SK-N-SH (cell line): ENCODE results near the gene RAB3IL1. TPM values are rescaled to one million over a fixed set of nuclear protein-coding genes. Genes with fewer than 3 reads are reported as not detected.

Source experiments
- CTCF ChIA-PET: fragments of 300-600, 350-600 bp; formaldehyde crosslinking; extraction: SDS; loops from one replicate; lab custom pipeline; 2021; lab: Yijun Ruan, JAX
- POLR2A ChIA-PET: fragments of 350-600 bp; sonication (Branson Sonifier 250); formaldehyde crosslinking; extraction: SDS; loops from one replicate; lab custom pipeline; 2020; ENCODE audit warnings: antibody characterized with exemption, inconsistent platforms; lab: Yijun Ruan, JAX
- DNase-seq: peaks from one replicate; pipeline ENCODE4 v3.0.0; 2012
- H2AFZ ChIP-seq: fragments of 200-600 bp; sonication (generic); 2 replicates; pipeline ENCODE4 v1.8.1; 2016; ENCODE audit warnings: antibody characterized with exemption, mild to moderate bottlenecking, low read depth
- H3F3A ChIP-seq: fragments of 200-600 bp; sonication (generic); replicated peaks from 2 replicates; pipeline ENCODE3; 2016; ENCODE audit warnings: antibody characterized with exemption, mild to moderate bottlenecking; ENCODE audit not compliant: insufficient read depth
- H3K27ac ChIP-seq, 2 experiments: fragments of 200-500 bp in 1 of 2; fragments of 200-600 bp in 1 of 2; sonication (Bioruptor generic) in 1 of 2; sonication (generic), shearing (Covaris generic) in 1 of 2; 2 replicates each; pipeline versions ENCODE4 v1.5.1 to v1.6.1; 2014 to 2016; ENCODE audit warnings: low read depth in 2 of 2, inconsistent platforms in 1 of 2, low read length in 1 of 2, mild to moderate bottlenecking in 1 of 2, mixed read lengths in 1 of 2
- H3K27me3 ChIP-seq: fragments of 200-600 bp; sonication (generic), shearing (Covaris generic); 2 replicates; pipeline ENCODE4 v1.6.1; 2016; ENCODE audit warnings: mixed run types; ENCODE audit not compliant: insufficient read depth
- H3K36me3 ChIP-seq, 2 experiments: fragments of 200-500 bp in 1 of 2; fragments of 200-600 bp in 1 of 2; sonication (Bioruptor generic) in 1 of 2; sonication (generic) in 1 of 2; replicated peaks in 1 of 2; 2 replicates each; pipeline versions ENCODE3 to v1.5.1; 2014 to 2016; ENCODE audit warnings: low read length in 1 of 2, mild to moderate bottlenecking in 1 of 2; ENCODE audit not compliant: insufficient read depth in 2 of 2, control insufficient read depth in 1 of 2
- H3K4me1 ChIP-seq, 2 experiments: fragments of 200-500 bp in 1 of 2; fragments of 200-600 bp in 1 of 2; sonication (Bioruptor generic) in 1 of 2; sonication (generic), shearing (Covaris generic) in 1 of 2; 2 replicates each; pipeline versions ENCODE4 v1.5.1 to v1.6.1; 2014 to 2016; ENCODE audit warnings: low read depth in 1 of 2, low read length in 1 of 2, mixed run types in 1 of 2; ENCODE audit not compliant: insufficient read depth in 2 of 2, control insufficient read depth in 1 of 2
- H3K4me2 ChIP-seq: fragments of 200-600 bp; sonication (generic), shearing (Covaris generic); 2 replicates; pipeline ENCODE4 v1.6.1; 2017; ENCODE audit warnings: mixed run types
- H3K4me3 ChIP-seq, 2 experiments: fragments of 200-500 bp in 1 of 2; fragments of 200-600 bp in 1 of 2; sonication (Bioruptor generic) in 1 of 2; sonication (generic), shearing (Covaris generic) in 1 of 2; 2 replicates each; pipeline versions ENCODE4 v1.5.1 to v1.8.1; 2014 to 2016; ENCODE audit warnings: low read depth in 2 of 2, inconsistent platforms in 1 of 2, low read length in 1 of 2, mild to moderate bottlenecking in 1 of 2, mixed read lengths in 1 of 2, moderate library complexity in 1 of 2
- H3K79me2 ChIP-seq: fragments of 200-600 bp; sonication (generic); 2 replicates; pipeline ENCODE4 v1.8.1; 2017; ENCODE audit warnings: mild to moderate bottlenecking; ENCODE audit not compliant: insufficient read depth
- H3K9ac ChIP-seq: fragments of 200-600 bp; sonication (generic); 2 replicates; pipeline ENCODE4 v1.6.1; 2017; ENCODE audit warnings: mixed run types
- H3K9me2 ChIP-seq: fragments of 200-600 bp; sonication (generic); 2 replicates; pipeline ENCODE4 v1.6.1; 2017; ENCODE audit warnings: mixed run types
- H3K9me3 ChIP-seq: fragments of 200-600 bp; sonication (generic); 2 replicates; pipeline ENCODE4 v1.6.1; 2017; ENCODE audit warnings: mixed run types, mild to moderate bottlenecking, moderate library complexity
- H4K20me1 ChIP-seq: fragments of 200-600 bp; sonication (generic); 2 replicates; pipeline ENCODE4 v1.6.1; 2017; ENCODE audit warnings: mild to moderate bottlenecking, mixed run types; ENCODE audit not compliant: insufficient read depth
- CHD2 ChIP-seq: fragments of 150-350 bp; IDR thresholded peaks from 2 replicates; pipeline ENCODE4 v1.6.1; 2018; ENCODE audit warnings: low read length; ENCODE audit not compliant: partially characterized antibody
- ELF1 ChIP-seq: IDR thresholded peaks from 2 replicates; pipeline ENCODE4 v1.4.0; 2012
- EP300 ChIP-seq, 2 experiments: IDR thresholded peaks; 2 replicates each; pipeline versions ENCODE4 v1.4.0 to v1.6.1; 2012; ENCODE audit warnings: borderline replicate concordance in 1 of 2, low read depth in 1 of 2, low read length in 1 of 2
- FOSL2 ChIP-seq: IDR thresholded peaks from 2 replicates; pipeline ENCODE4 v1.4.0; 2012; ENCODE audit warnings: low read depth, mild to moderate bottlenecking, moderate library complexity, borderline replicate concordance
- GABPA ChIP-seq: IDR thresholded peaks from 2 replicates; pipeline ENCODE4 v1.4.0; 2012; ENCODE audit warnings: low read depth, mild to moderate bottlenecking
- GATA2 ChIP-seq: sonication (generic); formaldehyde crosslinking; IDR thresholded peaks from 2 replicates; pipeline ENCODE4 v1.5.0; 2020; ENCODE audit warnings: mild to moderate bottlenecking, missing genetic modification reagents
- JUND ChIP-seq: IDR thresholded peaks from 2 replicates; pipeline ENCODE4 v1.4.0; 2012
- NFIC ChIP-seq: IDR thresholded peaks from 2 replicates; pipeline ENCODE4 v1.4.0; 2012; ENCODE audit warnings: borderline replicate concordance
- NRF1 ChIP-seq: IDR thresholded peaks from 2 replicates; pipeline ENCODE4 v1.6.1; 2012; ENCODE audit warnings: low read depth, mild to moderate bottlenecking, low read length
- POLR2AphosphoS5 ChIP-seq: IDR thresholded peaks from 2 replicates; pipeline ENCODE4 v1.6.1; 2012; ENCODE audit warnings: low read depth, low read length
- RAD21 ChIP-seq: IDR thresholded peaks from 2 replicates; pipeline ENCODE4 v1.6.1; 2012; ENCODE audit warnings: mild to moderate bottlenecking, low read length
- REST ChIP-seq: IDR thresholded peaks from 2 replicates; pipeline ENCODE4 v1.6.1; 2012; ENCODE audit warnings: mild to moderate bottlenecking, low read depth, low read length, moderate library complexity
- RFX5 ChIP-seq: IDR thresholded peaks from 2 replicates; pipeline ENCODE4 v1.6.1; 2012; ENCODE audit warnings: mild to moderate bottlenecking, improper control_type of control experiment, low read length
- SIN3A ChIP-seq: IDR thresholded peaks from 2 replicates; pipeline ENCODE4 v1.6.1; 2012; ENCODE audit warnings: low read depth, mild to moderate bottlenecking, low read length, moderate library complexity, borderline replicate concordance
- SMC3 ChIP-seq: IDR thresholded peaks from 2 replicates; pipeline ENCODE4 v1.6.1; 2012; ENCODE audit warnings: low read depth, low read length, improper control_type of control experiment
- YY1 ChIP-seq: IDR thresholded peaks from 2 replicates; pipeline ENCODE4 v1.4.0; 2012; ENCODE audit warnings: low read depth, mild to moderate bottlenecking
- ZBTB33 ChIP-seq: IDR thresholded peaks from 2 replicates; pipeline ENCODE4 v1.4.0; 2012; ENCODE audit warnings: low read depth, borderline replicate concordance
- WGBS: methylation state at CpG from one replicate; pipeline ENCODE4 v1.1.6; 2017; ENCODE audit warnings: low lambda C conversion rate; 5-methylcytosine and 5-hydroxymethylcytosine counted together
- polyA plus RNA-seq, 3 experiments: library from polyadenylated mRNA; depleted of rRNA; stranded (reverse); fragments of >200 nt; gene quantifications; 2 replicates each; pipeline ENCODE4 v1.2.3, GENCODE V29; 2012
- TF ChIP-seq, protein P1 (sequence below): fragments of 150-350 bp; IDR thresholded peaks from 2 replicates; pipeline ENCODE4 v1.6.1; 2016; ENCODE audit warnings: mild to moderate bottlenecking, low read depth, low read length
- TF ChIP-seq, protein P2 (sequence below): IDR thresholded peaks from 2 replicates; pipeline ENCODE4; 2012

RAB3IL1 gene
- polyA plus RNA-seq, 1 of the 3 experiments (the other 2 are of a cell fraction): 10.2 TPM

- Histone ChIP-seq H3K4me1 (peaks cover 0 to 9% of the 10 kb centered on the region in 2 experiments; a peak in 2 of 4 replicates), H3K4me2 (no peak overlapping the region), H4K20me1 (no peaks in the 10 kb centered on the region), H3F3A (no peaks in the 10 kb centered on the region), H3K9me3 (no peaks in the 10 kb centered on the region), H2AFZ (no peak overlapping the region), H3K27ac (no peak overlapping the region), H3K9ac (no peak overlapping the region), H3K4me3 (no peak overlapping the region), H3K36me3 (peaks cover 0 to 17% of the 10 kb centered on the region in 2 experiments), H3K27me3 (no peaks in the 10 kb centered on the region), H3K79me2 (no peaks in the 10 kb centered on the region), H3K9me2 (no peaks in the 10 kb centered on the region)
- no peak for DNase-seq
- 93% methylated on average over 13 of the region's 14 CpGs for WGBS
- ChIA-PET POLR2A (no interaction called here), CTCF (interaction anchor here (0.6 to 10.6 kb wide), 7 partner anchors 8 to 232 kb away, joined by 3 to 91 read pairs (median 6); no protein-coding TSS in a partner anchor)
- TF ChIP-seq REST (no peak), SIN3A (no peak), SMC3 (no peak), EP300 (IDR thresholded peaks at IDR 0.05; ENCODE audit: borderline replicate concordance in 1 of 2, low read depth in 1 of 2, low read length in 1 of 2) (no peak), GABPA (no peak), ELF1 (no peak), GATA2 (CRISPR knock-in tag) (no peak), NFIC (no peak), NRF1 (no peak), YY1 (no peak), CHD2 (no peak), RAD21 (no peak), JUND (no peak), ZBTB33 (no peak), POLR2AphosphoS5 (no peak), FOSL2 (no peak), RFX5 (no peak)
- TF ChIP-seq, protein P1, sequence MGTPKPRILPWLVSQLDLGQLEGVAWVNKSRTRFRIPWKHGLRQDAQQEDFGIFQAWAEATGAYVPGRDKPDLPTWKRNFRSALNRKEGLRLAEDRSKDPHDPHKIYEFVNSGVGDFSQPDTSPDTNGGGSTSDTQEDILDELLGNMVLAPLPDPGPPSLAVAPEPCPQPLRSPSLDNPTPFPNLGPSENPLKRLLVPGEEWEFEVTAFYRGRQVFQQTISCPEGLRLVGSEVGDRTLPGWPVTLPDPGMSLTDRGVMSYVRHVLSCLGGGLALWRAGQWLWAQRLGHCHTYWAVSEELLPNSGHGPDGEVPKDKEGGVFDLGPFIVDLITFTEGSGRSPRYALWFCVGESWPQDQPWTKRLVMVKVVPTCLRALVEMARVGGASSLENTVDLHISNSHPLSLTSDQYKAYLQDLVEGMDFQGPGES: no peak
- TF ChIP-seq, protein P2, sequence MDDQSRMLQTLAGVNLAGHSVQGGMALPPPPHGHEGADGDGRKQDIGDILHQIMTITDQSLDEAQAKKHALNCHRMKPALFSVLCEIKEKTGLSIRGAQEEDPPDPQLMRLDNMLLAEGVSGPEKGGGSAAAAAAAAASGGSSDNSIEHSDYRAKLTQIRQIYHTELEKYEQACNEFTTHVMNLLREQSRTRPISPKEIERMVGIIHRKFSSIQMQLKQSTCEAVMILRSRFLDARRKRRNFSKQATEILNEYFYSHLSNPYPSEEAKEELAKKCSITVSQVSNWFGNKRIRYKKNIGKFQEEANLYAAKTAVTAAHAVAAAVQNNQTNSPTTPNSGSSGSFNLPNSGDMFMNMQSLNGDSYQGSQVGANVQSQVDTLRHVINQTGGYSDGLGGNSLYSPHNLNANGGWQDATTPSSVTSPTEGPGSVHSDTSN: no peak
Observed at GRCh38 chr11:61875698-61876097, 41.7 kb downstream of the RAB3IL1 start.
